ENCODE results near the gene PARD3.

DNA sequence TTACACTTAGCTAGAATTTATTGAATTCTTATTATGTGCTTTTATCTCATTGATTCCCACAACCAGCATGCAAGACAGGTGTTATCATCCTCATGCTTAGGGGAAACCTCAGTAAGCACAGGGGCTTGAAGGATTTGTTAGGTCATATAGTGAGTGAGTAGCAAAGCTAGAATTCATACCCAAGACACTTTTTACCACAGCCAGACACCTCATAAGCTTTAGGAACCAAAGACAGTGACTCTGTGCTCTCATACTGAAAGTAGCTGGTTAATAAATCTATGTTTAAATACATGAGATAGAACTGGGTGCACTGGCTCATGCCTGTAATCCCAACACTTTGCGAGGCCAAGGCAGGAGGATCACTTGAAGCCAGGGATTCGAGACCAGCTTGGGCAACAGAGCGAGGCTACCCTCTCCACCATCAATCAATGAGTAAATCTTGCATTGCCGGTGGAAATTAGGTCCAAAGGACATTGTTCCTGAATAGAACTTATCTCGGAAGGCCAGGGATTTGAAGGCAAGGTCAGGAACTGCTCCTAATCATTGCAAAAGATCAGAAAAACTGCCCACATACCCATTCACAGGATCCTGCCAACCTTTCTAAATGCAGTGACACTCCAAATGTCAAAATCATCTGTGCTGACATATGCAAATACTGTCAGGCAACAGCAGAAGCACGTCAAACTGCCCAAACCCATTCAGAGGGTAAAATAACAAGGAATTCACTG is 523.5 kb downstream of the PARD3 start:
- no peak for TF ChIP-seq TAF1 (IDR thresholded peaks at IDR 0.05; ENCODE audit: borderline replicate concordance, insufficient read depth, low read length)
- TF ChIP-seq, protein P1, sequence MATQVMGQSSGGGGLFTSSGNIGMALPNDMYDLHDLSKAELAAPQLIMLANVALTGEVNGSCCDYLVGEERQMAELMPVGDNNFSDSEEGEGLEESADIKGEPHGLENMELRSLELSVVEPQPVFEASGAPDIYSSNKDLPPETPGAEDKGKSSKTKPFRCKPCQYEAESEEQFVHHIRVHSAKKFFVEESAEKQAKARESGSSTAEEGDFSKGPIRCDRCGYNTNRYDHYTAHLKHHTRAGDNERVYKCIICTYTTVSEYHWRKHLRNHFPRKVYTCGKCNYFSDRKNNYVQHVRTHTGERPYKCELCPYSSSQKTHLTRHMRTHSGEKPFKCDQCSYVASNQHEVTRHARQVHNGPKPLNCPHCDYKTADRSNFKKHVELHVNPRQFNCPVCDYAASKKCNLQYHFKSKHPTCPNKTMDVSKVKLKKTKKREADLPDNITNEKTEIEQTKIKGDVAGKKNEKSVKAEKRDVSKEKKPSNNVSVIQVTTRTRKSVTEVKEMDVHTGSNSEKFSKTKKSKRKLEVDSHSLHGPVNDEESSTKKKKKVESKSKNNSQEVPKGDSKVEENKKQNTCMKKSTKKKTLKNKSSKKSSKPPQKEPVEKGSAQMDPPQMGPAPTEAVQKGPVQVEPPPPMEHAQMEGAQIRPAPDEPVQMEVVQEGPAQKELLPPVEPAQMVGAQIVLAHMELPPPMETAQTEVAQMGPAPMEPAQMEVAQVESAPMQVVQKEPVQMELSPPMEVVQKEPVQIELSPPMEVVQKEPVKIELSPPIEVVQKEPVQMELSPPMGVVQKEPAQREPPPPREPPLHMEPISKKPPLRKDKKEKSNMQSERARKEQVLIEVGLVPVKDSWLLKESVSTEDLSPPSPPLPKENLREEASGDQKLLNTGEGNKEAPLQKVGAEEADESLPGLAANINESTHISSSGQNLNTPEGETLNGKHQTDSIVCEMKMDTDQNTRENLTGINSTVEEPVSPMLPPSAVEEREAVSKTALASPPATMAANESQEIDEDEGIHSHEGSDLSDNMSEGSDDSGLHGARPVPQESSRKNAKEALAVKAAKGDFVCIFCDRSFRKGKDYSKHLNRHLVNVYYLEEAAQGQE (IDR thresholded peaks at IDR 0.05; ENCODE audit: insufficient read depth in 1 of 2, low read depth in 2 of 2, low read length in 2 of 2), result no peak
